Activated T-cell treated with anti-CD3 and anti-CD28 coated beads, Interleukin-2, amount 50 U/mL, for 24 hours (primary cell): Measurements from ENCODE around the gene ARFGAP1.
"Not testable (repeated sequence)": the region's sequence is repeated elsewhere in the genome, so short reads cannot be mapped to it uniquely, and the experiment has no call there.

ENCODE experiments used
- DNase-seq: peaks from one replicate; pipeline ENCODE4 v3.0.0-alpha.2; 2020
- H3K27ac Mint-ChIP-seq: 2 replicates; pipeline ENCODE4 v1.8.0; 2020; ENCODE audit warnings: mild to moderate bottlenecking, mixed read lengths
- H3K27me3 Mint-ChIP-seq: 2 replicates; pipeline ENCODE4 v1.8.0; 2020; ENCODE audit warnings: mixed read lengths
- H3K36me3 Mint-ChIP-seq: 2 replicates; pipeline ENCODE4 v1.8.0; 2020; ENCODE audit warnings: low read depth, mixed read lengths
- H3K4me1 Mint-ChIP-seq: 2 replicates; pipeline ENCODE4 v1.8.0; 2020; ENCODE audit warnings: low read depth, mixed read lengths
- H3K4me3 Mint-ChIP-seq: 2 replicates; pipeline ENCODE4 v1.8.0; 2020; ENCODE audit warnings: mild to moderate bottlenecking, moderate library complexity, mixed read lengths
- H3K9me3 Mint-ChIP-seq: 2 replicates; pipeline ENCODE4 v1.8.0; 2020; ENCODE audit warnings: mixed read lengths

Gene ARFGAP1

DNA sequence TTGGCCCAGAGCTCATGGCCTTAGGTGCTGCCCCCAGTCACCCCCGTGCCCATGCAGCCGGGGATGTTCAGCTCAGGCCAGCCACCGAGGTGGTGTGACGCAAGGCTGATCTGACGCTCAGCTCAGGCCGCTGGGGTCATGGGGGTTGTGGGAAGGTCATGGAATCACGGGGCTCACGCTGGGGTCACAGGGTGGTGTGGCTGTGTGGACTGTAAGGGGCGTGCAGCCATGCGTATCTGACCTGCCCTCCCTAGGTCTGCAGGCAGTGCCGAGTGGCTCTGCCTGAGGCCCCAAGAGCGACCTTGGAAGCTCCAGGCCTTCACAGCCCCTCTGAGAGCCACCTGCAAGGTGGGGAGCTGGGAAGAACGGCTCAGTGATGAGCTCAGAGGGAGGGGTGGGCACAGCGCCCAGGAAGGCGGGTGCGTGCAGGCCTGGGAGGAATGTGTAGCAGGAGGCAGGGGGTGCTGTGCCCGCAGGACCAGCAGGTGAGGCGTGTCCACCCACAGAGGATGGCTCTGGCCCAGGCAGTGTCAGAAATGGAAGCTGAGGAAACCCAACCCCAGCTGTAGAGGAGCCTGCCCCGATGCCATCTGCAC lies 60.7 kb downstream of the ARFGAP1 start:
- DNase-seq = no peak
- Mint-ChIP-seq H3K36me3 (no peaks in the 10 kb centered on the region), H3K27ac (no peak overlapping the region), H3K4me3 (no peak overlapping the region), H3K4me1 (no peaks in the 10 kb centered on the region), H3K27me3 (peaks cover 30% of the 10 kb centered on the region), H3K9me3 (peaks cover 7% of the 10 kb centered on the region)

DNA sequence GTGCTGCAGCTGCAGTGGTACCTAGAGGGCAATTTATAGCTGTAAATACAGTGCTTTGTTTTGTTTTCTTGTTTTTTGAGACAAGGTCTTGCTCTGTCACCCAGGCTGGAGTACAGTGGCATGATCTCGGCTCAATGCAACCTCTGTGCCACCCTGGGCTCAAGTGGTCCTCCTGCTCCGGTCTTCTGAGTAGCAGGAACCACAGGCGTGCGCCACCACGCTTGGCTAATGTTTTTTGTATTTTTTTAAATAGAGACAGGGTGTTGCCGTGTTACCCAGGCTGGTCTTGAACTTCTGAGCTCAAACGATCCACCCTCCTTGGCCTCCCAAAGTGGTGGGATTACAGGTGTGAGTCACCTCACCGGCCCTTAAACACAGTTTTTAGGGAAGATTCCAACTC lies 61.7 kb downstream of the ARFGAP1 start:
- H3K27me3 Mint-ChIP-seq = peaks cover 37% of the 10 kb centered on the region
- H3K36me3 Mint-ChIP-seq = no peaks in the 10 kb centered on the region
- no peak for DNase-seq
- no peak overlapping the region for H3K4me3 Mint-ChIP-seq
- no peaks in the 10 kb centered on the region for H3K4me1 Mint-ChIP-seq
- H3K27ac Mint-ChIP-seq = no peak overlapping the region
- peaks cover 11% of the 10 kb centered on the region for H3K9me3 Mint-ChIP-seq

DNA sequence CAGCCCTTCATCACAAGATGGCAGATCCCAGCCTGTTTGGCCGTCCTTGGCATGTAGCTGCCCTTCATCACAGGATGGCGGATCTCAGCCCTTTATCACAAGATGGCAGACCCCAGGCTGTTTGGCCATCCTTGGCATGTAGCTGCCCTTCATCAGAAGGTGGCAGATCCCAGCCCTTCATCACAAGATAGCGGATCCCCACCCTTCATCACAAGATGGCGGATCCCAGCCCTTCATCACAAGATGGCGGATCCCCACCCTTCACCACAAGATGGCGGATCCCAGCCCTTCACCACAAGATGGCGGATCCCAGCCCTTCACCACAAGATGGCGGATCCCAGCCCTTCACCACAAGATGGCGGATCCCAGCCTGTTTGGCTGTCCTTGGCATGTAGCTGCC lies 62.4 kb downstream of the ARFGAP1 start:
- Mint-ChIP-seq H3K27me3 (peaks cover 37% of the 10 kb centered on the region), H3K9me3 (peaks cover 16% of the 10 kb centered on the region)
- not testable (repeated sequence) for H3K4me3 Mint-ChIP-seq, DNase-seq, H3K36me3 Mint-ChIP-seq, H3K27ac Mint-ChIP-seq, H3K4me1 Mint-ChIP-seq

DNA sequence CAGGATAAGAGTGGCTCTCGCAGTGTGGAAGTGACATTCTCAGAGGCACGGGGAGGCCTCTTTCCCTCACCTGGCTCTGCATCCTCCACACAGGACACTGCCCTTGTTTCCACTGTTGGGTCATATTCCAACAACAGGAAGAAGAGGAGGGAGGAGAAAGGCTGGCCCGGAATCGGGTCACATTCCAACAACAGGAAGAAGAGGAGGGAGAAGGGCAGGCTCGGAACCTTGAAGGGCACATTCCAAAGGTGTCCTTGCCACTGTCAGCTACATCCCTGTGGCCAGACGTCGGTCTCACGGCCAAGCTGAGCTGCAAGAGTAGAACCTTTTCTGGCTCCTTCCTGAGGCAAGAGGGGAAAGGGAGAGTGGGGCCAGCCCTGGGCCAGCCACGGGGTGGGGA lies 63.1 kb downstream of the ARFGAP1 start:
- no peak overlapping the region for H3K27ac Mint-ChIP-seq
- peaks cover 37% of the 10 kb centered on the region for H3K27me3 Mint-ChIP-seq
- no peaks in the 10 kb centered on the region for H3K4me1 Mint-ChIP-seq
- H3K36me3 Mint-ChIP-seq = no peaks in the 10 kb centered on the region
- H3K9me3 Mint-ChIP-seq = peaks cover 16% of the 10 kb centered on the region
- DNase-seq = no peak
- H3K4me3 Mint-ChIP-seq = no peak overlapping the region

DNA sequence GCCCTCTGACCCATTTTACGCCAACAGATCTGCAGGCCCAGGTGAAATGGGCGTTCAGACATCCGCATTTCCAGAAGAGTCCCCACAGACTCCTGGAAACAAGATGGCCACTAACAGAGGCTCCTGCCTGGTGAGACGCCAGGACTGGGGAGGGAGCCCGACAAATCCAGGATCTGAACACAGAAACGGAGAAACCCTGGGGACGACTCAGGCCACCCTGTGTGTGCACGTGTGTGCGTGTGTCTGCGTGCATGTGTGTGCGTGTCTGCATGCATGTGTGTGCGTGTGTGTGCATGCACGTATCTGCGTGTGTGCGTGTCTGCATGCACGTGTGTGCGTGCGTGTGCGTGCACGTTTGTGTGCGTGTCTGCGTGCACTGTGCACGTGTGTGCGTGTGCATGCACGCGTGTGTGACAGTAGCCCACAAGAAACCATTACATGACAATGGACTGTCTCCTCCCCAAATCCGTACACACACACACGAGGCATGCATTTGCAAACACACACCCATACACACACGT lies 63.7 kb downstream of the ARFGAP1 start:
- Mint-ChIP-seq H3K27ac (no peak overlapping the region), H3K4me3 (no peak overlapping the region), H3K4me1 (no peaks in the 10 kb centered on the region), H3K27me3 (peaks cover 37% of the 10 kb centered on the region), H3K36me3 (no peaks in the 10 kb centered on the region), H3K9me3 (peaks cover 16% of the 10 kb centered on the region)
- DNase-seq = no peak

DNA sequence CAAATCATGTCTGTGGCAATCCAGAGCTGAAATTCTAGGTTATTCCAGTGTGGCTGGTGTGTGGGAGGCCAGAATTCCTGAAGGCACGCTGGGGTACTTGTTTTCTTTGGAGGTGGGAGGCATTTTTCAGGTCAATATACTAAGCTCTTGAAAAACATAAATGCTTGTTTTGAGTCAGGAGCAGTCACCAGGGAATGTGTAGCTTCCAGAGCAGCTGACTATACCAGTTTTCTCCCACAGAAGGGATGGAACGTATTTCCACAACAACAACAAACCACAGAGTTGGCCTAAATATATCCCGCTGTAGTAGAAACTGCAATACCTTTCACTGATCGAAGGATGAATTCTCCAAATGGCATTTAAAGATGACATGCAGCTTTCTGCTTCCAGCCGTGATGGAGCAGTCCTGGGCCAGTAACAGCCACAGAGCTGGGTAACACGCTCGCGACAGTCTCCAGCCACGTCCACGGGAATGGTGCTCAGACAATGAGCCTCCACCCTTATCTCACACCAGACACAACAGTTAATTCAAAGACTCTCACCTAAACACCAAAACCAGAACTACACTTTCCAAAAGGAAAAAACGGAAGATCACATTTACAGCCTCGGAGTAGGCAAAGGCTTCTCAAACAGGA lies 65.3 kb downstream of the ARFGAP1 start:
- H3K27ac Mint-ChIP-seq = no peak overlapping the region
- no peak for DNase-seq
- peaks cover 46% of the 10 kb centered on the region for H3K27me3 Mint-ChIP-seq
- H3K9me3 Mint-ChIP-seq = peaks cover 9% of the 10 kb centered on the region
- no peak overlapping the region for H3K4me3 Mint-ChIP-seq
- H3K36me3 Mint-ChIP-seq = no peaks in the 10 kb centered on the region
- H3K4me1 Mint-ChIP-seq = no peaks in the 10 kb centered on the region
